Measurements from ENCODE around the gene TBL1X.

DNA sequence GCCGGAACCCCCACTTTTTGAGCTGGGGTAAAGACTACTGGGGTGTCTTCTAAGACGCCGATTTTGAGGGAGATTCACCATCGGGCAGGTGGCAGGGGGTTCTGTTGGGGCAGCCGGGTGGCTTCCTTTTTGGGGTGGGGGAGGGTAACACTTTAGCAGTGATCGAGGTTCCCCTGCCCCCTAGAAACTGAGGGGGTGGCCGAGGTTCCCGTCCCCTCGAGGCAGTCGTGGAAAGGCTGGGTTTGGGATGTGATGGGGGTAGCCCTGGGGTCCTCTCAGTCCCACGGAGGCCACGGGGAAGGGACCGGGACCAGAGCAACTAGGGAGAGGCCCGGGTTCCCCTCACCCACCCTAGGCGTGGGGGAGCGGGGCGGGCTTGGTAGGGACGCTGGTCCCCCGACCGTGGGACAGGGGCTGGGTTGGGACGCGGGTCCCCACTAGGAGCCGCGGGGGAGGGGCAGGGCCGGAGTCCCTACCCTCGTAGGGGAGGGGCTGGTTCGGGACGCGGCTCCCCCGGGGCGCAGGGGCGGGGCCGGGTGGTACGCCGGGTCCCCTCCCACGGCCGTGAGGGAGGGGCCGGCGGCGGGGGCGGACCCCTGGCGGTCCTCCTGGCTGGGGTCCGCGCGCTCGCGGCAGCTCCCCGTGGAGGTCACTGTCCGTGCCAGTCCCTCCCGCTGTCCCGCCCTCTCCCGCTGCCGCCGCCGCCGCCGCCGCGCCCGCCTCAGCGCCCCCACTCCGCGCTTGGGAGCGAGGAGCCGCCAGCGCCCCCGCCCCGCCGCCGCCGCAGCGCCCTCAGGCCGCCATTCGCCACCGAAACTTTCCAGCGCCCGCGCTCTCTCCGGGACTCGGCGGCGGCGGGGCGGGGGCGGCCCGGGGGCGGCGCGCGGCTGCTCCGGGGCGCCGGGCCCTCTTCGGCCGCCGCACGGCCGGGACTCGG is at the start of gene TBL1X:
- TF ChIP-seq CEBPB (IDR thresholded peaks at IDR 0.05; ENCODE audit: low read depth, low read length): no peak
- TF ChIP-seq JUN (IDR thresholded peaks at IDR 0.05; ENCODE audit: low read depth, low read length): no peak
- no peak for TF ChIP-seq BACH1 (IDR thresholded peaks at IDR 0.05; ENCODE audit: low read length)
- no peak for TF ChIP-seq POLR2A (IDR thresholded peaks at IDR 0.05; ENCODE audit: control extremely low read depth in 1 of 2, low read depth in 2 of 2, low read length in 2 of 2)
- TF ChIP-seq, protein P1, sequence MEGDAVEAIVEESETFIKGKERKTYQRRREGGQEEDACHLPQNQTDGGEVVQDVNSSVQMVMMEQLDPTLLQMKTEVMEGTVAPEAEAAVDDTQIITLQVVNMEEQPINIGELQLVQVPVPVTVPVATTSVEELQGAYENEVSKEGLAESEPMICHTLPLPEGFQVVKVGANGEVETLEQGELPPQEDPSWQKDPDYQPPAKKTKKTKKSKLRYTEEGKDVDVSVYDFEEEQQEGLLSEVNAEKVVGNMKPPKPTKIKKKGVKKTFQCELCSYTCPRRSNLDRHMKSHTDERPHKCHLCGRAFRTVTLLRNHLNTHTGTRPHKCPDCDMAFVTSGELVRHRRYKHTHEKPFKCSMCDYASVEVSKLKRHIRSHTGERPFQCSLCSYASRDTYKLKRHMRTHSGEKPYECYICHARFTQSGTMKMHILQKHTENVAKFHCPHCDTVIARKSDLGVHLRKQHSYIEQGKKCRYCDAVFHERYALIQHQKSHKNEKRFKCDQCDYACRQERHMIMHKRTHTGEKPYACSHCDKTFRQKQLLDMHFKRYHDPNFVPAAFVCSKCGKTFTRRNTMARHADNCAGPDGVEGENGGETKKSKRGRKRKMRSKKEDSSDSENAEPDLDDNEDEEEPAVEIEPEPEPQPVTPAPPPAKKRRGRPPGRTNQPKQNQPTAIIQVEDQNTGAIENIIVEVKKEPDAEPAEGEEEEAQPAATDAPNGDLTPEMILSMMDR (IDR thresholded peaks at IDR 0.05; ENCODE audit: control extremely low read depth in 1 of 3, insufficient read depth in 1 of 3, low read depth in 1 of 3, low read length in 3 of 3): no peak
- no peak for TF ChIP-seq CBX5 (IDR thresholded peaks at IDR 0.05; ENCODE audit: low read depth, low read length)
- TF ChIP-seq YY1 (IDR thresholded peaks at IDR 0.05; ENCODE audit: low read depth, low read length): no peak
- TF ChIP-seq MAX (IDR thresholded peaks at IDR 0.05): no peak

Data from H1 (cell line).